Activated B cell treated with CpG ODN at 0.5 μM for 24 hours (primary cell): Measurements from ENCODE around the gene WDFY4. TPM values are rescaled to one million over a fixed set of nuclear protein-coding genes. Genes with fewer than 3 reads are reported as not detected.

Experiments
- ATAC-seq: fragments of 200-7000 bp; cut with Tn5 transposase; one replicate; pipeline ENCODE4 v1.10.0; 2021; ENCODE audit warnings: low read depth, mild to moderate bottlenecking, moderate library complexity
- CTCF ChIA-PET: fragments of 350-600 bp; sonication (Branson Sonifier 250); formaldehyde crosslinking; loops from one replicate; lab custom pipeline; 2021; ENCODE audit warnings: antibody characterized with exemption; lab: Charles Lee
- POLR2A ChIA-PET: fragments of 350-600 bp; sonication (Branson Sonifier 250); formaldehyde crosslinking; loops from one replicate; lab custom pipeline; 2021; ENCODE audit warnings: antibody characterized with exemption; lab: Charles Lee
- DNase-seq: peaks from one replicate; pipeline ENCODE4 v3.0.0; 2022
- H3K27ac Mint-ChIP-seq: one replicate; pipeline ENCODE4 v1.8.0; 2020; ENCODE audit warnings: mixed read lengths
- H3K27me3 Mint-ChIP-seq: one replicate; pipeline ENCODE4 v1.8.0; 2021; ENCODE audit warnings: mixed read lengths
- H3K36me3 Mint-ChIP-seq: one replicate; pipeline ENCODE4 v1.8.0; 2021; ENCODE audit warnings: low read depth, mixed read lengths
- H3K4me1 Mint-ChIP-seq: one replicate; pipeline ENCODE4 v1.8.0; 2021; ENCODE audit warnings: mixed read lengths
- H3K4me3 Mint-ChIP-seq: one replicate; pipeline ENCODE4 v1.8.0; 2020; ENCODE audit warnings: mild to moderate bottlenecking, mixed read lengths
- H3K9me3 Mint-ChIP-seq: one replicate; pipeline ENCODE4 v1.8.0; 2020; ENCODE audit warnings: mixed read lengths
- CTCF ChIP-seq: fragments of 200-600 bp; IDR thresholded peaks from one replicate; pipeline ENCODE4 v1.8.0; 2022; ENCODE audit warnings: antibody characterized with exemption, mild to moderate bottlenecking
- intact Hi-C: fragments of 100-400 bp; cut with micrococcal nuclease; formaldehyde crosslinking; loops from one replicate; pipeline ENCODE4 v1.15.1; 2024
- total RNA-seq: library from RNA; stranded (reverse); gene quantifications from 2 replicates; pipeline ENCODE4 v1.2.3, GENCODE V29; 2022

The WDFY4 gene
- total RNA-seq, 1 donor from 2014 or later = 488 TPM

DNA sequence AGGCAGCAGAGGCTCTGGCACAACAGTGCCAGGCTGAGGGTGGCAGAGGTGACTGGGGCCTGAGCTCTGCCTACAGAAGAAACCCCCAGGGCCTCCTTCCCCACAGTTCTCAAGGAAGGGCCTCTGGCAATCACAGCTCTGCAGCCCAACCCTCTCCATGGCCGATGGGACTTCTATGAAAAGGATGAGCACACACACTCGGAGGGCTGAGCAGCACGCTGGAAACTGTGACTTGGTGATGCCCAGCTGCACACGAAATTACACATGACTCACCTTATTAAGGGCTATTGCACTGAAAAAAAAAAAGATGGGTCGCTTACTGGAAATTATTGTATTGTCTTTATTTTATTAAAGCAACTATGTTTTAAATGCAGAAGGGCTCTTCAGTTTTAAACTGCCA lies 297.9 kb downstream of the WDFY4 start:
- no peak for ATAC-seq
- ChIA-PET CTCF (interaction anchor here (1.2 kb wide), 1 partner anchor 537 kb away, joined by 3 read pairs; no protein-coding TSS in a partner anchor), POLR2A (interaction anchor here (0.6 kb wide), 1 partner anchor 896 kb away, joined by 4 read pairs; no protein-coding TSS in a partner anchor)
- no peak for TF ChIP-seq CTCF
- no peaks in the 10 kb centered on the region for H3K27me3 Mint-ChIP-seq
- H3K9me3 Mint-ChIP-seq = no peaks in the 10 kb centered on the region
- no peak overlapping the region for H3K4me3 Mint-ChIP-seq
- no peak for DNase-seq
- no peak overlapping the region for H3K27ac Mint-ChIP-seq
- H3K36me3 Mint-ChIP-seq = peaks cover 83% of the 10 kb centered on the region
- no peaks in the 10 kb centered on the region for H3K4me1 Mint-ChIP-seq
- intact Hi-C loops = loop anchor here (5.0 to 10.0 kb wide), 2 partner anchors 322 to 325 kb away; no protein-coding TSS in a partner anchor

DNA sequence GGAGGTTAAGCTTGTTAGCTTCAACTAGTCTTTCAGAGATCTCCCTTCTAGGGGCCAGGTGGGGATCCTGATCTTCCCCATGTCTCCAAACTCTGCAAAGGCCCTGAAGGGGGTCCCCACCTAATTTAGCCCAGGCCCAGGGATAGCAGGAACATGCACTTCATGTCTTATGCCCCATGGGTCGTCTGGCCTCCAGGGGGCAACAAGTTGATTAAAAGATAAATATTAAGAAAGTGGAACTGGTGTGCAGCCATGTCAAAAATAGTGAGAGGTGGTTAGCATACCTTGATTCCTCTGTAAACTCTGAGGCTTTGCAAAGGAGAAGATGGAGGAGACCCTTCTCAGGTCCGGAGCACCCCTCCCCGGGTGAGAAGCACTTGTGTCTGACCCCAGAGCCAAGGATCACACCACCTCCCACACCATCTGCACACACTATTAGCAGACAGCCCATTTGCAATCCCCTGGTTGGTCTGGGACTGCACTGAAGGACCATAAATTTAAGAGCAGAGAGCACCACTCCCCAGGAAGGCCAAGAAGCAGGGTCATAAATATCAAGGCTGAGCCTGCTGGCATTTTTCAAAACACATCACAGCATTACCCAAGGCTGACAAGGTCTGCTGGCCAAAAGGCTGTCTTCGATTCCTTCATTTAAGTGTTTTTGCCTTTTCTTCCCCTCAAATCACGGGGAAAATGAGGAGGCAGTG lies 299.1 kb downstream of the WDFY4 start:
- TF ChIP-seq CTCF = no peak
- Mint-ChIP-seq H3K4me3 (no peak overlapping the region), H3K9me3 (no peaks in the 10 kb centered on the region), H3K27me3 (no peaks in the 10 kb centered on the region), H3K4me1 (no peaks in the 10 kb centered on the region), H3K36me3 (peaks cover 71% of the 10 kb centered on the region), H3K27ac (no peak overlapping the region)
- intact Hi-C loops = loop anchor here (5.0 to 10.0 kb wide), 2 partner anchors 321 to 326 kb away; no protein-coding TSS in a partner anchor
- POLR2A ChIA-PET = no interaction called here
- CTCF ChIA-PET = no interaction called here
- ATAC-seq = no peak
- no peak for DNase-seq

DNA sequence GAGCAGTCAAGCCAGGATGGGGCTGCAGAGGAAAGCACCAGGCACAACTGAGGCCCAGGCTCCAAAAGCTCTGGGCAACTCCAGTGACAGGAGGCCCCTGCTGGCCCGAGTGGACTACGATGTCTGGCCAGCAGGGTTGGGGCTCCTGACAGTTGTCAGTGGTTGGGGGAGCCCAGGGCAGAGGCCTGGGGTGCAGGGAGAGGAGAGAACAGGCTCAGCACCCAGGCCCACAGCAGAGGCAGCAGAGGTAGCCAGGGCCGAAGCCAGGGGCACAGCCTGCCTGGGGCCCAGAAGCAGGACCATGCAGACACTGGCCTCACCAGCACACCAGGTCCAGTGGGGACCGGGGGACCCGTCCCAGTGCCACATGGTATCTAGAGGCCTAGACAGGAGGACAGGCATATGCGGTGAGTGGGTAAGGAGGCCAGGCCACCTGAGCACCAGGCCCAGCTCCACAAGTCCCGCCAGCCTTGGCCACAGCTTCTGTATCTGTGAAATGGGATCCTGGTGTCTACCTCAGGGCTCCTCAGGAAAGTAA lies 301.0 kb downstream of the WDFY4 start:
- H3K27ac Mint-ChIP-seq = no peak overlapping the region
- H3K4me1 Mint-ChIP-seq = no peaks in the 10 kb centered on the region
- ChIA-PET CTCF (no interaction called here), POLR2A (no interaction called here)
- no peaks in the 10 kb centered on the region for H3K27me3 Mint-ChIP-seq
- H3K36me3 Mint-ChIP-seq = peaks cover 52% of the 10 kb centered on the region
- no peaks in the 10 kb centered on the region for H3K9me3 Mint-ChIP-seq
- H3K4me3 Mint-ChIP-seq = no peak overlapping the region
- intact Hi-C loops = loop anchor here (10.0 kb wide), 1 partner anchor 319 kb away; no protein-coding TSS in a partner anchor
- no peak for DNase-seq
- no peak for ATAC-seq
- no peak for TF ChIP-seq CTCF

GRCh38 chr10:48990226-48990625 lies 305.6 kb downstream of the WDFY4 start:
- ChIA-PET POLR2A (no interaction called here), CTCF (interaction anchor here (0.9 kb wide), 1 partner anchor 522 kb away, joined by 3 read pairs; no protein-coding TSS in a partner anchor)
- no peaks in the 10 kb centered on the region for H3K4me1 Mint-ChIP-seq
- DNase-seq (no peak), ATAC-seq (no peak)
- H3K36me3 Mint-ChIP-seq = peaks cover 7% of the 10 kb centered on the region
- no peak overlapping the region for H3K27ac Mint-ChIP-seq
- H3K27me3 Mint-ChIP-seq = no peaks in the 10 kb centered on the region
- intact Hi-C loops = no loop called here
- no peak for TF ChIP-seq CTCF
- H3K4me3 Mint-ChIP-seq = no peak overlapping the region
- H3K9me3 Mint-ChIP-seq = no peaks in the 10 kb centered on the region

- CTCF ChIA-PET = no interaction called here
- Mint-ChIP-seq H3K4me1 (no peaks in the 10 kb centered on the region), H3K9me3 (no peaks in the 10 kb centered on the region), H3K36me3 (no peaks in the 10 kb centered on the region), H3K27ac (no peak overlapping the region), H3K4me3 (no peak overlapping the region), H3K27me3 (no peaks in the 10 kb centered on the region)
- ATAC-seq = no peak
- no peak for DNase-seq
- intact Hi-C loops = no loop called here
- no peak for TF ChIP-seq CTCF
- POLR2A ChIA-PET = no interaction called here
Measured at GRCh38 chr10:48993627-48994026, 309.0 kb downstream of the WDFY4 start.
